ENCODE data around the gene LRRC42.
"Not testable (repeated sequence)": the region's sequence is repeated elsewhere in the genome, so short reads cannot be mapped to it uniquely, and the experiment has no call there.

Gene LRRC42

DNA sequence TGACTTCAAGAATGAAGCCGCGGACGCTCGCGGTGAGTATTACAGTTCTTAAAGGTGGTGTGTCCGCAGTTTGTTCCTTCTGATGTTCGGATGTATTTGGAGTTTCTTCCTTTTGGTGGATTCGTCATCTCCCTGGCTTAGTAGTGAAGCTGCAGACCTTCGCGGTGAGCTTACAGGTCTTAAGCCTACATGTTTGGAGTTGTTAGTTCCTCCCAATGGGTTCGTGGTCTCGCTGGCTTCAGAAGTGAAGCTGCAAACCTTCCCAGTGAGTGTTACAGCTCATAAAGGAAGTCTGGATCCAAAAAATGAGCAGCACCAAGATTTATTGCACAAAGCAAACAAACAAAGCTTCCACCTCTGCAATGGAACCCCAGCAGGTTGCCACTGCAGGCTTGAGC lies 57.1 kb downstream of the LRRC42 start:
- no peaks in the 10 kb centered on the region for H3K9me3 ChIP-seq (ENCODE audit: insufficient read depth, low read length)
- no peak for TF ChIP-seq EZH2phosphoT487 (IDR thresholded peaks at IDR 0.05; ENCODE audit: low read depth)
- TF ChIP-seq, protein P1, sequence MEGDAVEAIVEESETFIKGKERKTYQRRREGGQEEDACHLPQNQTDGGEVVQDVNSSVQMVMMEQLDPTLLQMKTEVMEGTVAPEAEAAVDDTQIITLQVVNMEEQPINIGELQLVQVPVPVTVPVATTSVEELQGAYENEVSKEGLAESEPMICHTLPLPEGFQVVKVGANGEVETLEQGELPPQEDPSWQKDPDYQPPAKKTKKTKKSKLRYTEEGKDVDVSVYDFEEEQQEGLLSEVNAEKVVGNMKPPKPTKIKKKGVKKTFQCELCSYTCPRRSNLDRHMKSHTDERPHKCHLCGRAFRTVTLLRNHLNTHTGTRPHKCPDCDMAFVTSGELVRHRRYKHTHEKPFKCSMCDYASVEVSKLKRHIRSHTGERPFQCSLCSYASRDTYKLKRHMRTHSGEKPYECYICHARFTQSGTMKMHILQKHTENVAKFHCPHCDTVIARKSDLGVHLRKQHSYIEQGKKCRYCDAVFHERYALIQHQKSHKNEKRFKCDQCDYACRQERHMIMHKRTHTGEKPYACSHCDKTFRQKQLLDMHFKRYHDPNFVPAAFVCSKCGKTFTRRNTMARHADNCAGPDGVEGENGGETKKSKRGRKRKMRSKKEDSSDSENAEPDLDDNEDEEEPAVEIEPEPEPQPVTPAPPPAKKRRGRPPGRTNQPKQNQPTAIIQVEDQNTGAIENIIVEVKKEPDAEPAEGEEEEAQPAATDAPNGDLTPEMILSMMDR (IDR thresholded peaks at IDR 0.05; ENCODE audit: low read depth, low read length), result no peak
- no peak overlapping the region for H3K9ac ChIP-seq (ENCODE audit: low read length)
- no peaks in the 10 kb centered on the region for H3K36me3 ChIP-seq (replicated peaks; ENCODE audit: low read depth, low read length)
- no peak overlapping the region for H3K4me2 ChIP-seq (ENCODE audit: low read length)
- no peak overlapping the region for H3K27ac ChIP-seq (ENCODE audit: low read length)
- H2AFZ ChIP-seq (ENCODE audit: low read depth, low read length), result no peak overlapping the region
- H3K4me1 ChIP-seq (ENCODE audit: low read length), result no peaks in the 10 kb centered on the region
- H3K79me2 ChIP-seq (ENCODE audit: low read length), result no peaks in the 10 kb centered on the region
- H4K20me1 ChIP-seq (ENCODE audit: insufficient read depth, low read length), result no peaks in the 10 kb centered on the region
- no peak overlapping the region for H3K4me3 ChIP-seq (ENCODE audit: low read length)
- H3K27me3 ChIP-seq (ENCODE audit: low read depth, low read length), result no peaks in the 10 kb centered on the region

DNA sequence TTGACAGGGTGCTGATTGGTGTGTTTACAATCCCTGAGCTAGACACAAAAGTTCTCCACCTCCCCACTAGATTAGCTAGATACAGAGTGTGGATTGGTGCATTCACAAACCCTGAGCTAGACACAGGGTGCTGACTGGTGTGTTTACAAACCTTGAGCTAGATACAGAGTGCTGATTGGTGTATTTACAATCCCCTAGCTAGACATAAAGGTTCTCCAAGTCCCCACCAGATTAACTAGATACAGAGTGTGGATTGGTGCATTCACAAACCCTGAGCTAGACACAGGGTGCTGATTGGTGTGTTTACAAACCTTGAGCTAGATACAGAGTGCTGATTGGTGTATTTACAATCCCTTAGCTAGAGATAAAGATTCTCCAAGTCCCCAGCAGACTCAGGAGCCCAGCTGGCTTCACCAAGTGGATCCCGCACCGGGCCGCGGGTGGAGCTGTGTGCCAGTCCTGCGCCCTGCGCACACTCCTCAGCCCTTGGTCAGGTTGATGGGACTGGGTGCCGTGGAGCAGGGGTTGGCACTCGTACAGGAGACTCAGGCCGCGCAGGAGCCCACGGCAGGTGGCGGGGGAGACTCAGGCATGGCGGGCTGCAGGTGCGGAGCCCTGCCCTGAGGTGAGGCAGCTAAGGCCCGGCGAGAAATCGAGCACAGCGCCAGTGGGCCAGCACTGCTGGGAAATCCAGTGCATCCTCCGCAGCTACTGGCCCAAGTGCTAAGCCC lies 57.8 kb downstream of the LRRC42 start:
- not testable (repeated sequence) for H3K4me3 ChIP-seq (ENCODE audit: low read length)

DNA sequence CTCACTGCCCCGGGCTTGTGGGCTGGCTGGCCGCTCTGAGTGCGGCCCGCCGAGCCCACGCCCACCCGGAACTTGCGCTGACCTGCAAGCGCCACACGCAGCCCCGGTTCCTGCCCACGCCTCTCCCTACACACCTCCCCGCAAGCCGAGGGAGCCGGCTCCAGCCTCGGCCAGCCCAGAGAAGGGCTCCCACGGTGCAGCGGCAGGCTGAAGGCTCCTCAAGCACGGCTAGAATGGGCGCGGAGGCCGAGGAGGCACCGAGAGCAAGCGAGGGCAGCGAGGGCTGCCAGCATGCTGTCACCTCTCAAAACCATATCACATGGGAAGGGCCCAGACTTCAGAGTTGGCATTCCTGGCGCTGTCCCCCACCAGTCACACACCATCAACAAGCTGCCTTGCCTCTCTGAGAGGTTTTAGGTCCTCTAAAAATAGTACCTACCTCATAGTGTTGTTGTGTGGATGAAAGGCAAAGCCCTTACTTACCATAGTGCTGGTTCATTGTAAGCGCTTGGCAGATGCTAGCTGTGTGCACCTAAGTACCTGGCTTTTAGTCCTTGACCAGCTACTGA lies 58.4 kb downstream of the LRRC42 start:
- Histone ChIP-seq H3K4me3 (ENCODE audit: low read length) (no peak overlapping the region), H3K27me3 (ENCODE audit: low read depth, low read length) (no peaks in the 10 kb centered on the region), H2AFZ (ENCODE audit: low read depth, low read length) (no peak overlapping the region), H3K4me1 (ENCODE audit: low read length) (no peaks in the 10 kb centered on the region), H4K20me1 (ENCODE audit: insufficient read depth, low read length) (no peaks in the 10 kb centered on the region), H3K4me2 (ENCODE audit: low read length) (no peak overlapping the region), H3K9me3 (ENCODE audit: insufficient read depth, low read length) (no peaks in the 10 kb centered on the region), H3K36me3 (replicated peaks; ENCODE audit: low read depth, low read length) (no peaks in the 10 kb centered on the region), H3K79me2 (ENCODE audit: low read length) (no peaks in the 10 kb centered on the region), H3K27ac (ENCODE audit: low read length) (no peak overlapping the region), H3K9ac (ENCODE audit: low read length) (no peak overlapping the region)
- TF ChIP-seq, protein P1 (IDR thresholded peaks at IDR 0.05; ENCODE audit: low read depth, low read length), result no peak
- TF ChIP-seq EZH2phosphoT487 (IDR thresholded peaks at IDR 0.05; ENCODE audit: low read depth), result no peak

More for the DNA sequence above, 57.8 kb downstream of the LRRC42 start:
- not testable (repeated sequence) for H3K79me2 ChIP-seq (ENCODE audit: low read length); H2AFZ ChIP-seq (ENCODE audit: low read depth, low read length); H4K20me1 ChIP-seq (ENCODE audit: insufficient read depth, low read length); H3K9ac ChIP-seq (ENCODE audit: low read length); H3K4me1 ChIP-seq (ENCODE audit: low read length); H3K36me3 ChIP-seq (replicated peaks; ENCODE audit: low read depth, low read length); H3K27ac ChIP-seq (ENCODE audit: low read length); H3K9me3 ChIP-seq (ENCODE audit: insufficient read depth, low read length); H3K4me2 ChIP-seq (ENCODE audit: low read length); H3K27me3 ChIP-seq (ENCODE audit: low read depth, low read length)

DNA sequence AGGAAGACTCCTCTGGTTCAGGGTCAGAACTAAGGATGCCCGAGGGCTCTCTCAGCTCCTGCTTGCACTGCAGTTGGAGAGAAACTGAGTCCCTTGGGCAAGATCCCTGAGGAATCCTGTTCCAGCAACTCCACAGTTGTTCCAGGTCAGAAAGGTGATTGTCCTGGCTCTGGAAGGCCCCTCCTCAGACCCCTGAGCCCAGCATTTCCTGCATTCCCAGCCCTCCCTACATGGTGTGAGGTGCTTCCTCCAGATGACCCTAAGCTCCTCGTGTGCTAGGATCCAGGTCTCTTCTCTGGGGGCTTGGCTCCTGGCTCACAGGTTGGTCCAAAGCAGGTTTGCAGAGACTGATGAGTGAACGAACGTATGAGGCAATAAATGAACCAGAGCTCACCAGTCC lies 60.4 kb downstream of the LRRC42 start:
- TF ChIP-seq, protein P1 (IDR thresholded peaks at IDR 0.05; ENCODE audit: low read depth, low read length), result no peak
- TF ChIP-seq EZH2phosphoT487 (IDR thresholded peaks at IDR 0.05; ENCODE audit: low read depth), result no peak
- H3K9ac ChIP-seq (ENCODE audit: low read length), result no peak overlapping the region
- H3K79me2 ChIP-seq (ENCODE audit: low read length), result no peaks in the 10 kb centered on the region
- no peaks in the 10 kb centered on the region for H4K20me1 ChIP-seq (ENCODE audit: insufficient read depth, low read length)
- no peak overlapping the region for H3K4me3 ChIP-seq (ENCODE audit: low read length)
- H3K27me3 ChIP-seq (ENCODE audit: low read depth, low read length), result no peaks in the 10 kb centered on the region
- no peak overlapping the region for H2AFZ ChIP-seq (ENCODE audit: low read depth, low read length)
- no peaks in the 10 kb centered on the region for H3K9me3 ChIP-seq (ENCODE audit: insufficient read depth, low read length)
- H3K4me2 ChIP-seq (ENCODE audit: low read length), result no peak overlapping the region
- no peak overlapping the region for H3K27ac ChIP-seq (ENCODE audit: low read length)
- no peaks in the 10 kb centered on the region for H3K36me3 ChIP-seq (replicated peaks; ENCODE audit: low read depth, low read length)
- no peaks in the 10 kb centered on the region for H3K4me1 ChIP-seq (ENCODE audit: low read length)
